Stimulated activated naive CD8-positive, alpha-beta T cell treated with anti-CD3 and anti-CD28 coated beads, Interleukin-15, amount 100 ng/mL, for 72 hours (primary cell): Measurements from ENCODE around the gene ROBO1.

Experiments
- ATAC-seq: fragments of 150-1000 bp; cut with Tn5 transposase; 2 replicates; pipeline ENCODE4 v1.10.0; 2021; ENCODE audit warnings: mild to moderate bottlenecking, moderate library complexity
- DNase-seq, 2 donors: peaks; one replicate each; pipeline ENCODE4 v3.0.0; 2021 to 2022
- H3K27ac Mint-ChIP-seq, 2 donors: one replicate each; pipeline ENCODE4 v1.8.0; 2022; ENCODE audit warnings: mild to moderate bottlenecking in 2 of 2, mixed read lengths in 2 of 2, moderate library complexity in 2 of 2
- H3K27me3 Mint-ChIP-seq: one replicate; pipeline ENCODE4 v1.8.0; 2022; ENCODE audit warnings: mixed read lengths
- H3K4me1 Mint-ChIP-seq: one replicate; pipeline ENCODE4 v1.8.0; 2022; ENCODE audit warnings: mild to moderate bottlenecking, mixed read lengths
- H3K4me3 Mint-ChIP-seq, 2 donors: one replicate each; pipeline ENCODE4 v1.8.0; 2022; ENCODE audit warnings: mild to moderate bottlenecking in 2 of 2, mixed read lengths in 2 of 2, moderate library complexity in 1 of 2
- H3K9me3 Mint-ChIP-seq, 2 donors: one replicate each; pipeline ENCODE4 v1.8.0; 2022; ENCODE audit warnings: mixed read lengths in 2 of 2

Gene ROBO1

DNA sequence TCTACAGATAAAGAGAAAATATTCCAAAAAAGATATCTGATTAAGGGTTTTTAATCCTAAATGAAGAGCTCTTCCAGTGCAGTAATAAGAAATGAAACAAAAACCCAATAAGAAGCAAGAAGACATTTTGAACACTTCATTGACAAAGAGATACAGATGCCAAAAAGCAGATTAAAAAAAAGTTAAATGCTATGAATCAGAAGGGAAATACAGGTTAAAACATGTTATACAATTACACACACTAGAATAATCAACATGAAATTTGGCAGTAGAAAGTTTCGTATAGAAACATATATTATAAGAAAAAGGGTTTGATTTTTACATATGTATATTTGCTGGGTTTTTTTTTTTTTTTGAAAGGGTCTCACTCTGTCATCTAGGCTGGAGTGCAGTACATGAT lies 135.0 kb downstream of the ROBO1 start:
- H3K4me3 Mint-ChIP-seq: no peak overlapping the region
- no peak overlapping the region for H3K27ac Mint-ChIP-seq
- DNase-seq: no peak

DNA sequence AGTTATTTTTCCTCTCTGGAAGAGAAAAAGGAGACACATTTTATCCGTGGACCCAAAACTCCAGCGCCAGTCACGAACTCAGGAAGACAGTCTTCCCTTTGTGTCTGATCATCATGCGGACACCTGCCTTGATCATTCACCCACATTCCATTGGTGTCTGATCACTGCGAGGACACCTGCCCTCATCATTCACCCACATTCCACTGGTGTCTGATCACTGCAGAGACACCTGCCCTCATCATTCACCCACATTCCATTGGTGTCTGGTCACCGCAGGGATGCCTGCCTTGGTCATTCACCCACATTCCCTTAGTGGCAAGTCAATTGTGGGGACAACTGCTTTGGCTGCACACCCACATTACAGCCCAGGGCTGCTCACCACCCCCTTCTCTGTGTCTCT lies 148.9 kb downstream of the ROBO1 start:
- ATAC-seq: no peak
- DNase-seq: no peak
- H3K4me3 Mint-ChIP-seq: no peak overlapping the region
- H3K27ac Mint-ChIP-seq: no peak overlapping the region
- H3K4me1 Mint-ChIP-seq: no peaks in the 10 kb centered on the region
- no peaks in the 10 kb centered on the region for H3K27me3 Mint-ChIP-seq
- peaks cover 47 to 50% of the 10 kb centered on the region in 2 donors for H3K9me3 Mint-ChIP-seq

More for the DNA sequence above, 135.0 kb downstream of the ROBO1 start:
- Mint-ChIP-seq H3K27me3 (no peaks in the 10 kb centered on the region), H3K4me1 (no peaks in the 10 kb centered on the region), H3K9me3 (peaks cover 16 to 17% of the 10 kb centered on the region in 2 donors)
- no peak for ATAC-seq

DNA sequence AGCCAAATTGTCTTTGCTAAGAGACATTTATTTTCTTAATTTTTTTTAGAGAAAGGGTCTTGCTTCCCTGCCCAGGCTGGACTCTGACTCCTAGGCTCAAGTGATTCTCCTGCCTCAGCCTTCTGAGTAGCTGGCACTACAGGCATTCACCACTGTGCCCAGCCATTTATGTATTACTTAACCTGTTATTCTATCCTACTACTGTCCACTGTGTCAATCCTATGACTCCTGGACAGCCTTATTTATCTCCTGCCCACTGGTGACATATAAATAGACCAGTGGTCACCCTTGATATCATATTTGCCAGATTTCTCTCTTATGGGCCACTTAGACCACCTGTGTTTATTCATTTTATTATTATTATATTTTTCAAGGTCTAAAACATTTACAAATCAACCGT lies 161.4 kb downstream of the ROBO1 start:
- no peak overlapping the region for H3K4me3 Mint-ChIP-seq
- ATAC-seq (no peak), DNase-seq (no peak)
- H3K9me3 Mint-ChIP-seq: peaks cover 16 to 21% of the 10 kb centered on the region in 2 donors
- no peak overlapping the region for H3K27ac Mint-ChIP-seq
- no peaks in the 10 kb centered on the region for H3K4me1 Mint-ChIP-seq
- no peaks in the 10 kb centered on the region for H3K27me3 Mint-ChIP-seq

DNA sequence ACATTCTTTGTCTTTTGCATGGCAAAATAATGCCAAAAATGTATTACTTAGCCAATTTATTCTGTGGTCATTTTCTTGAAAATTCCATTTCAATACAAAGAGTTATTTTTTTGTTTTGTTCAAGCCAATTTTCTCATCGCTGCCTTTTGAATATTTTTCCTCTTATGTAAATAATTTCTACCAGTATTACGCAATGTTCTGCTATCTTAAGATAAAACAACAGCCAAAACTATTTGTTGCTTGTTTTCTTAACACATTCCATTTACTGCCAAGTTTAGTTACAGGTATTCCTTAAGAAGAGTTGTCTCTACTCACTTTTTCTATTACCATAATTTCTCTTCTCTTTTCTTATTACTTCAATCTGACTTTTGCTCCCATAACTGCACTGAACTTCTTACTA lies 163.1 kb downstream of the ROBO1 start:
- no peak for DNase-seq
- no peak overlapping the region for H3K27ac Mint-ChIP-seq
- no peak overlapping the region for H3K4me3 Mint-ChIP-seq
- ATAC-seq: no peak
- no peaks in the 10 kb centered on the region for H3K27me3 Mint-ChIP-seq
- H3K9me3 Mint-ChIP-seq: peaks cover 11 to 17% of the 10 kb centered on the region in 2 donors
- H3K4me1 Mint-ChIP-seq: no peaks in the 10 kb centered on the region

DNA sequence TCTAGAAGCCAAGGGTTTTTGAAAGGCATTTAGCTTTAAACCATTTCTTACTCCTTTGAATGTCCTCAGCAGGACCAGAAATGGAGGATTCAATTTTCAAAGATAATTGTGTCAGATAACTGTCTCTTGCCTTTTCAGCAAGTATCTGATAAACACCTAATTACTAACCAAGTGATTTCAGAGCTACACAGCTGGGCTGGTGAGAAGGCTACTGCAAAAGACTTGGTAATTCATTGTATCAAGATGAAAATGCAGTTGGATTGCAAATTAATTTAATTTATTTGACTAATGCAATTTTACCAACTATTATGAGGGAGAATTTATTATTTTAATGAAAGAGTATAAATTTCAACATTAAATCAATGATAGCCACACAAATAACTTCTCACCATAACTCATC lies 165.4 kb downstream of the ROBO1 start:
- Mint-ChIP-seq H3K4me1 (no peaks in the 10 kb centered on the region), H3K27me3 (no peaks in the 10 kb centered on the region), H3K9me3 (peaks cover 7 to 14% of the 10 kb centered on the region in 2 donors), H3K4me3 (no peak overlapping the region), H3K27ac (no peak overlapping the region)
- no peak for ATAC-seq
- DNase-seq: no peak

DNA sequence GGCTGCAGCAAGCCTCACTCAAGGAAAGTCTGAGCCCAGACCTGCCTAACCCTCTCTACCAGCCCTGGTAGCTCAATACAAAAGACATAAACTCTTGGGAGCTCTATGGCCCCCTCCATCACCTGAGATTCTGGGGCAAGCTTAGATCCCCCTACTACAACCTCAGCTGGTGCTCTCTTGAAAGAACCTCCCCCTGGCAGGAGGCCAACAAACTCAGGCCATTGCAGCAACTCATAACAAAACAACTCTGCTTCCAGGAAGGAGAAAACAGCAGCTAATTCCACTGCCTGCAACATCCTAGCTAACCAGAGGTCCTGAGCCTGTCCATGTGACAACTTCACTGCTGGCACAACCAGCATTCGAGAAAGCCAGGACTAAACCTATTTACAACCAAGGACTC lies 169.2 kb downstream of the ROBO1 start:
- no peak overlapping the region for H3K27ac Mint-ChIP-seq
- H3K27me3 Mint-ChIP-seq: no peaks in the 10 kb centered on the region
- H3K4me1 Mint-ChIP-seq: no peaks in the 10 kb centered on the region
- peaks cover 0 to 12% of the 10 kb centered on the region in 2 donors for H3K9me3 Mint-ChIP-seq
- ATAC-seq (no peak), DNase-seq (no peak)
- no peak overlapping the region for H3K4me3 Mint-ChIP-seq

DNA sequence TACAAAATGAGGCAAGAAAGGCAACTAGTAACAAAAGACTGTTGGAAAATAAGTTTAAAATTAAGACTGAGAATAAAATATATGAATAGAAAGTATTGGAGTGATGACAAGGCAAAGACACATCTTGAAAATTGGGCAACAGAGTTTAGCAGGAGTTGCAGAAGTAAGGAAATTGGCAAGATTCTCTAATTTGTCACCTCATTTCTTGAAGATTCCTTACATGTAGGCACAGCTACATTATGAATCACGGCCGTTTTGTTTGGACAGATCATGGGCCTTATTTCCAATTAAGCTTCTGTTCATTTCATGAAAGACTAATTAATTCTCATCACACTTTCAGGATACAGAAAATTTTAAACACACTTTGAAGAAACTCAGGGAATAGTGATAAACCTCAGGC lies 170.1 kb downstream of the ROBO1 start:
- Mint-ChIP-seq H3K4me1 (no peaks in the 10 kb centered on the region), H3K9me3 (peaks cover 0 to 8% of the 10 kb centered on the region in 2 donors), H3K4me3 (no peak overlapping the region), H3K27me3 (no peaks in the 10 kb centered on the region), H3K27ac (no peak overlapping the region)
- no peak for DNase-seq
- no peak for ATAC-seq

DNA sequence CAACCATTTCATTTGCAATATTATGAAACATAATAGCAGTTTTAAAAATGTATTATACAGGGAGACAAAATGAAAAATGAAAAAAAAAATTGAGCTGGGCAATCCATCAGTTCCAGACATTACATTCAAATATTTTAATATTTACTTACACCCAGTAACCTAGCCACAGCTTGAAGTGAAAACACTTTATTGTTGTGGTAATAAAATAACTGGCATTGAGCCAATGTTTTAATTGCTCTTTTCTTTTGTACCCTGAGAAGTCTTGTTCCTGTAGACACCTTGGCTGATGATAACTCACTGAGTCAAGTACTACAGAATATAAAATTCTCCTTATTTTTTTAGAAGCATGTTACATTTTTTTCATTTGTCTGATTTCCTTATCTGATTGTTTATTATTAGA lies 180.6 kb downstream of the ROBO1 start:
- ATAC-seq (no peak), DNase-seq (no peak)
- H3K27ac Mint-ChIP-seq: no peak overlapping the region
- no peaks in the 10 kb centered on the region for H3K9me3 Mint-ChIP-seq
- no peaks in the 10 kb centered on the region for H3K27me3 Mint-ChIP-seq
- no peaks in the 10 kb centered on the region for H3K4me1 Mint-ChIP-seq
- no peak overlapping the region for H3K4me3 Mint-ChIP-seq

DNA sequence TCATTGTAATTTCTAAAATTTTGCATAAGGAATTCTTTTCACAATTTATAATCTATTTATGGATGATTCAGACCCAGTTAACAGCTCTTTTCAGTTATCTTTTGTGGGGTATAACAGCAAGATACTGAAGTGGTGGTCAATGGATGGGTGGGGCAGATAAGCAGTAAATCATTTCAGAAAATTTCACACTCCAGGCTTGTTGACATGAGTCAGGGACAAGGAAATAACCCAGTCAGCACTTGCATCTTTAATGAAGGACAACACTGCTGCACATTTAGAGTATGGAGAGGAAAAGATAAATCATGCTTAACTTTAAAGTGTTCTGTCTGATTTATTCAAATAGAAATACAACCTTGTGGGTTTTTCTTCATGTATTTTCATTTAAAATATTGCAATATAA lies 181.6 kb downstream of the ROBO1 start:
- DNase-seq: no peak
- no peaks in the 10 kb centered on the region for H3K4me1 Mint-ChIP-seq
- no peaks in the 10 kb centered on the region for H3K27me3 Mint-ChIP-seq
- H3K27ac Mint-ChIP-seq: no peak overlapping the region
- ATAC-seq: no peak
- H3K4me3 Mint-ChIP-seq: no peak overlapping the region
- no peaks in the 10 kb centered on the region for H3K9me3 Mint-ChIP-seq

DNA sequence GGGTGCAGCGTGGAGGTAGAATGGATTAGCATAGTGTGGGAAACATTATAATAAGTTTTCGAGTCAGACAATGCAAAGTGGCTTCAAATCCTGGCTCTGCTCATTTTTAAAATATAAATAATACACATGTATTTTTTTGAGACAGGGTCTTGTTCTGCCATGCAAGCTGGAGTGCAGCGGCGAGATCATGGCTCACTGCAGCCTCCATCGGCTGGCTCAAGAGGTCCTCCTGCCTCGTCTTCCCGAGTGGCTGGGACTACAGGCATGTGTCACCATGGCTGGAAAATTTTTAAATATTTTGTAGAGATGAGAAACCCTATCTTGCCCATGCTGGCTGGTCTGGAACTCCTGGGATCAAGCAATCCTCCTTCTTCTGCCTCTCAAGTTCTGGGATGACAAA lies 194.9 kb downstream of the ROBO1 start:
- no peaks in the 10 kb centered on the region for H3K9me3 Mint-ChIP-seq

DNA sequence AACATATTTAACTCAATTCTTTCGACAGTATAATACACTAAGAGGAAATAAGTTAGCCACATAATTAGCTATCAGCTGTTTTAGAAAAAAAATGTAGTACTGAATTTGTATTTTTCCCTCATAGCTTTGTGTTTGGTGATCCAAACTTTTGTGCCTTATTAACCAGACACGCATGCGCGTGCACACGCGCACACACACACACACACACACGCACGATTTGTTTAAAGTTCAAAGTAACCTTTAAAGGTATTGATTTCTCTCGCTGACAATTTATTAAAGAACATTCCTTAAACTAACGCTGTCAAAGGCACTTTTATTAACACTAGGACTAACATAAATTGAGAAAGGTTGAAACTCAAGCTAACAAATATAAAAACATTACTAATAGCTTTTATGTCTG lies 198.9 kb downstream of the ROBO1 start:
- ATAC-seq (no peak), DNase-seq (no peak)
- Mint-ChIP-seq H3K4me1 (no peaks in the 10 kb centered on the region), H3K4me3 (no peak overlapping the region), H3K27me3 (no peaks in the 10 kb centered on the region), H3K9me3 (peaks cover 6 to 10% of the 10 kb centered on the region in 2 donors), H3K27ac (no peak overlapping the region)

More for the DNA sequence above, 194.9 kb downstream of the ROBO1 start:
- H3K27me3 Mint-ChIP-seq: no peaks in the 10 kb centered on the region
- DNase-seq: no peak
- H3K4me3 Mint-ChIP-seq: no peak overlapping the region
- H3K4me1 Mint-ChIP-seq: no peaks in the 10 kb centered on the region
- no peak overlapping the region for H3K27ac Mint-ChIP-seq
- ATAC-seq: no peak

DNA sequence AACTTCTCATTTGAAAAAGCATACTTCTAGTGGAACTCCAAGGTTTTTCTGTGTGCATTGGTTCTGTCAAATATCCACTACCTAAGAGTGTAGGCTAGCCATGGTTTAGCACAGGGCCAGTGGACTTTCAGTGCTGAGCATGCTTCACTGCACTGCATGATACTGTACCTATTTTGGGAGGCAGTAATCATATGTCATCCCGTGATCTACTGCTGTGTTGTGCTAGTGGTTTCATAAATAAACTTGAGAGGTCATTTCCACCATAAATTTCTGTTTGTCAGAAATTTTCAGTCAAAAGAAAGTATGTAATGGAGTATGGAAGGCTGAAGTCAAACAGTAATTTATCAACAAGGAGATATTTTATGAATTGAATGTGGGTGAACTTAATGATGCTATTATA lies 203.6 kb downstream of the ROBO1 start:
- H3K4me3 Mint-ChIP-seq: no peak overlapping the region
- ATAC-seq: no peak
- H3K4me1 Mint-ChIP-seq: no peaks in the 10 kb centered on the region
- peaks cover 6 to 18% of the 10 kb centered on the region in 2 donors for H3K9me3 Mint-ChIP-seq
- no peak for DNase-seq
- no peak overlapping the region for H3K27ac Mint-ChIP-seq
- H3K27me3 Mint-ChIP-seq: no peaks in the 10 kb centered on the region

DNA sequence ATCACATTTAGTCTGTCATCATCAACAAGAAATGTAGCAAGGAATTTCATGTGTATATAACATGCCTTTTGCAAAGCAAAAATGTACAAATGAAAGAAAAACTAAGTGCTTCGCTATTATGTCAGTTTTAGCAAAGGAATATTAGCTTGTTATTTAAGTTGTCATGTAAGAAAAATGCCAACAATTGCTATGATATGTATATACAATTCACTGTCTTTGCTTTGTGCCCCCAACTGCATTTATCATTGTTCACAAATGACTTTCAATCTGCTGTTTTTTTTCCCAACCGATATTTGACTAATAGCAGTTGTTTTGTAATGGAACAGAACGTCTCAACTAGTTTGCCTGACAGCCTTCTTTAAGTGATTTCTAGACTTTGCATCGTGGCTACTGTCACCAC lies 207.1 kb downstream of the ROBO1 start:
- H3K4me3 Mint-ChIP-seq: no peak overlapping the region
- no peaks in the 10 kb centered on the region for H3K27me3 Mint-ChIP-seq
- DNase-seq (no peak), ATAC-seq (no peak)
- H3K9me3 Mint-ChIP-seq: peaks cover 7 to 12% of the 10 kb centered on the region in 2 donors
- H3K4me1 Mint-ChIP-seq: no peaks in the 10 kb centered on the region
- H3K27ac Mint-ChIP-seq: no peak overlapping the region

DNA sequence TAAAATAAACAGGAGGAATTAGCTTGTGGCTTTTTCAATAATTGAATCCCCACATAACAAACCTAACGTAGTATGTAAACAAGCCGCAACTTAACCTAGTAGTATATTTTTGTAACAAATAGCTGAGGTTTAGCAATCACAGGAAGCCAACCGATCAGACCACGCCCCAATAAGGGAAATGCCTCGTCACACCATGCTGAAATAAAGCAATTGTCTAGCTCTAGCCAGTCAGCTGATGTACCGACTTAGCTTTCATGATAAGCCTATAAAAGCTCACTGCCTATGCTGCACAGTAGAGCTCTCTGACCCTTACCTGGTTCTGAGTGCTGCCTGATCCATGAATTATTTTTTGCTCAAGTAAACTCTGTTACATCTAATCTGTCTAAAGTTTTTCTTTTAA lies 208.9 kb downstream of the ROBO1 start:
- ATAC-seq (no peak), DNase-seq (no peak)
- H3K4me1 Mint-ChIP-seq: no peaks in the 10 kb centered on the region
- H3K27ac Mint-ChIP-seq: no peak overlapping the region
- no peak overlapping the region for H3K4me3 Mint-ChIP-seq
- no peaks in the 10 kb centered on the region for H3K27me3 Mint-ChIP-seq
- H3K9me3 Mint-ChIP-seq: peaks cover 7% of the 10 kb centered on the region in 2 donors

DNA sequence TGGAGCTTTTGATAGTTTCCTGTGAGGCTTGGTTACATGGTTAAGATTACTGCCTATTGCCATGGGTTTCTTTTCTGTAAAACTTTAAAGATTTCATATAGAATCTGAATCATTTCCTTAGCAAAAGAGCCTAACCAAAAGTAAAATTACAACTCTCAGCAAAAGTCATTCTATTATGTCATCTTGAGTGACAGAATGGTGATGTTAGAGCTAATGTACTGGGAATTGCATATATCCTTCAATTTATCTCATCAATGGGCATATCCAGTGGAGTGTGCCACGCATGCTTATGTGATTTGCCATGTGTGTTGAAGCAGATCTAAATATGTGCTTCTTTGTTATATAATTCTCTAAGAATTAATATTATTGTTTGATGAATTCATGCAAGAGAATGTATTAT lies 212.1 kb downstream of the ROBO1 start:
- Mint-ChIP-seq H3K27ac (no peak overlapping the region), H3K9me3 (peaks cover under 1 to 7% of the 10 kb centered on the region in 2 donors), H3K4me3 (no peak overlapping the region), H3K4me1 (no peaks in the 10 kb centered on the region), H3K27me3 (no peaks in the 10 kb centered on the region)
- no peak for ATAC-seq
- no peak for DNase-seq

DNA sequence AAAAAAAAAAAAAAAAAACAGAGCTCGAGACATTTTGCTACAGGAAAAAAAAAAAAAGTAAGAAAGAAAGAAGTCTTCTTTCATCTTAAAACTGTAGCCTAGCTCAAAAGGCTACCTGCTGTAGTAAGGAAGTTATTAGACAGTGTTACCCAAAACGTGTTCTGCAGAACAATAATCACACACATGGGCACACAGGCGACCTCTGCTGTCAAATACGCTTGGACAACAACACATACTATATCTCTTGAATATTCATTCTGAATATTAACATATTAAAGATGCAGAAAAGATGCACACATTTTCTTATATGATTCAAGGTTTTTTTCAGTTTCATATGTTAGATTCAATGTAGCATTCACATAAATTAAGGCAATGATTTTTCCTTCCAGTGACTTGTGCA lies 215.8 kb downstream of the ROBO1 start:
- H3K9me3 Mint-ChIP-seq: no peaks in the 10 kb centered on the region
- no peak for DNase-seq
- H3K4me3 Mint-ChIP-seq: no peak overlapping the region
- no peaks in the 10 kb centered on the region for H3K4me1 Mint-ChIP-seq
- H3K27ac Mint-ChIP-seq: no peak overlapping the region
- no peaks in the 10 kb centered on the region for H3K27me3 Mint-ChIP-seq
- ATAC-seq: no peak

DNA sequence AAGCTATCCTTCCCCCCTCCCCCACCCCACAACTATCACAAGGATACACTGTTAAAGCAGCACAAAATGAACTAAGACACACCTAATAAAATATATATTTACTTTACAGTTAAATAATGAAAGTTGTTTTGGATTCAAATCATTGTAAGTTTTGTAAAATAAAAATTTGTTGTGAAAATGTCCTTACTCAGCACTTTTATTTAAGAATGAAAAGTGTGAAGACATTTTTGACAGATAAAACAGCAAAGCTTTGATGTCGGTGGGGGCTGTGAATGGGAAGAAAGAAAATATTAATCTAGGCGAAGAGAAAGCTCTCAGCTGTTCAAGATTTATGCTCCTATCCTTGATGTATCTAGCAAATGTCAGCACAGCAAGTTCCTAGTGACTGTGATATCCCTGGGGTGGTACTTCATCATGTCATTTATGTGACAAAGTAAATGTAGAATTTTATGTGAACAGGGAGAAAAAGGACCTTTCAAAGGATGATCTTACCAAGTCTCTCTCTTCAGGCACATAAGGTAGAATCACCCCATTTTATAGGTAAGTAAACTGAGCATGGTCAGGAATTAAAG lies 216.4 kb downstream of the ROBO1 start:
- Mint-ChIP-seq H3K4me3 (no peak overlapping the region), H3K4me1 (no peaks in the 10 kb centered on the region), H3K27me3 (no peaks in the 10 kb centered on the region), H3K9me3 (no peaks in the 10 kb centered on the region), H3K27ac (no peak overlapping the region)
- no peak for DNase-seq
- ATAC-seq: no peak
